Measurements from ENCODE around the gene EMC1.
"Not testable (repeated sequence)": the region's sequence is repeated elsewhere in the genome, so short reads cannot be mapped to it uniquely, and the experiment has no call there.

EMC1 gene

GRCh38 chr1:19255288-19255687 lies 4.0 kb upstream of the EMC1 start:
- DNase-seq (ENCODE audit: low spot score) = no peak
- TF ChIP-seq CTCF (IDR thresholded peaks at IDR 0.05; ENCODE audit: extremely low read depth, missing control alignments) = no peak

- DNase-seq (ENCODE audit: low spot score) = no peak
- TF ChIP-seq CTCF (IDR thresholded peaks at IDR 0.05; ENCODE audit: extremely low read depth, missing control alignments) = no peak
Observed at GRCh38 chr1:19254416-19254815, 3.1 kb upstream of the EMC1 start.

DNA sequence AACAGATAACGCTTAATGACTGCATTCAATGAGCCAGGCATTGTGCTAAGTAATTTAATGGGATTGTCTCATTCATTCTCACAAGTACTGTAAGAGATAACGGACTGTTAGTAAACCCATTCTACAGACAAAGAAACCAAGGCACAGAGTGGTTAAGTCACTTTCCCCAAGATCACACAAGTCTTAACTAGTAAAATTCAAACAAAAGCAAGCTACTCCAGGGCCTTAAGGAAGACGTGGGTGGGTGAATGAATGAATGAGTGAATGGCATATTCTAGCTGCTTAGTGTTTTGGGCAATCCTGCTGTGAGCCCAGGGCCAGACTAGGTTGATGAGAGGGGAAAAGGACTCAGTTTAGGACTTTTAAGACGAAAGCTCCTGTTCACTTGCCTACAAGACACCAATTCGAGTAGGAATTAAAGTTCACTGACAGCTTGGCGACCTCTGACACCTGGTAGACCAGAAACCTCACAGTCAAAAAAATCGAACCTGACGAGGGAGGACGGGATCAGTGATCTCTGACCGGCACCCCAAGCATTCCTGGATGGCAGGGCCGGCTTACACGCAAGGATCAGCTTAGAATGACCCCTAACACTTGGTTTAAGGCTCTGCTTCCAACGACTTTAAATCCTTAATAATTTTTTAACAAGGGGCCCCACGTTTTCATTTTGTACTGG lies 557 bp downstream of the EMC1 start:
- TF ChIP-seq CTCF (IDR thresholded peaks at IDR 0.05; ENCODE audit: extremely low read depth, missing control alignments) = no peak
- DNase-seq (ENCODE audit: low spot score) = no peak

DNA sequence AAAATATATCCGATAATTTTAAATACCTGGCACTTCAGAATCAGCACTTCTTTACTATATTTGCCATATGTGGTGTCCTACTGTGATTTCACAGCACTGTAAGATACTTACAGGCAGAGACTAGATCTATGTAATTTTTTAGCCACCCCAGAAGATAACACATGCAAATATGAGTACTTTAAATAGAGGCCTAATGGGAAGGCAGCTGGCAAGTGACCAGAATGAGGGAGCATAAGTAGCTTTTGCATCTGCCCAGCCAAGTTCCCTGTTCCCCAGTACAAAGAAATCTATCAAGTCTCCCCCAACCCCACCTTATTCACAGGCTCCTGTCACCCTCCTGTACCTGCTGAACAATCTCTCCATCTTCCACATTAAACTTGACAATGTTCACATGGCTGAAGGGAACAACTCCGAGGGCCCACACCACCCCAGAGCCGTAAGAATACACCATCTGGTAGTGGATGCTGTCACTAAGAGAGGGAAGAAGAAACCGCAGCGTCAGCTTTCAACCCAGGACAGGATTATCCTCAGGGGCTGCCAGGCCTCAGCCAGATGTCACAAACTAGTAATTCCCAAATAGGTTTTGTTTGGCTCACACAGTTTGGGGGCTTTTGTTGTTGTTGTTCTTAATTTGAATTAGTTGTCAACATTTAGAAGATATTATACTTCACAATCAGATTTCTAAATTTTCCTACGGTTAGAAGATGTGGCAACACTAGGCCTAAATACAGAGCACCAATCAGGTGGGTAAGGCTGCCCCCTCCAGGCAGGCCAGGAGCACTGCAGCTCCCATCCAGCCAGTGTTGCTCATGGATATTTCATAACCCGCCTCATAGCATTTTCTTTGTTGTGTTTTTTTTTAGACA lies 10.4 kb downstream of the EMC1 start:
- DNase-seq (ENCODE audit: low spot score) = peak; percentile 79
- peak; percentile 98 for TF ChIP-seq CTCF (IDR thresholded peaks at IDR 0.05; ENCODE audit: extremely low read depth, missing control alignments)

DNA sequence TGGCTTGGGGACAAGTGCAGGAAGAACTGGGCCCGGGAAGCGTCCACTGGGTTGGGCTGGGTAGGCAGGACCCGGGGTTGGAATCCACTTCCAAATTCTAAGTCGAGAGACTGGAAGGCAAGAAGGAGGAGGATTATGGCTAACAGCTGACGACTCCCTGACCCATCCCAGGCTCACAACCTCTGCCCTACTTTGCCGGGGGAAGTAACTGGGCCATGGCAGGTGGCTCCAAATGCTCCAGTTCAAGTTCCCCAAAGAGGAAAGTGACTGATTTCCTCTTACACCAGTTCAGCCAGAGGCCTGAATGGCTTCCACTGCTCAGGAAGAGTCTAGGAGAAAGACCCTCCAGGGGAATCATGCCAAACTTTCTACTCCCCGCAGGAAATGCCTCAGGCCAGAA lies 11.4 kb downstream of the EMC1 start:
- no peak for TF ChIP-seq CTCF (IDR thresholded peaks at IDR 0.05; ENCODE audit: extremely low read depth, missing control alignments)
- DNase-seq (ENCODE audit: low spot score) = no peak

GRCh38 chr1:19234224-19234623 lies 17.1 kb downstream of the EMC1 start:
- DNase-seq (ENCODE audit: low spot score) = no peak
- no peak for TF ChIP-seq CTCF (IDR thresholded peaks at IDR 0.05; ENCODE audit: extremely low read depth, missing control alignments)

DNA sequence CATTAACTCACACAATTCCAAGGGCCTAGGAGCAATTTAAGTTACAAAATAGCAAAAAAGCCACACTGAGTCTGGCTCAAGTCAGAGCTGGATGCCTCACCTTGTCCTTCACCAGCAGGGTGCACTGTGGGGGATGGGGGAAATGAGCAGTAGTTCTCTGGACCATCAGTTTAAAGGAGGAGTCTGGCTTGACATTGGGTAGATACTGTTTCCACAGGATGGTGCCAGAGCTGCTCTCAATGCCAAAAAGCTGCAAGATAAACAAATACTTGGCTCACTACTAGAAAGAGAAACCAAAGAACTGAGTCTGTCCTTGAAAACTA lies 18.8 kb downstream of the EMC1 start:
- no peak for TF ChIP-seq CTCF (IDR thresholded peaks at IDR 0.05; ENCODE audit: extremely low read depth, missing control alignments)
- no peak for DNase-seq (ENCODE audit: low spot score)

DNA sequence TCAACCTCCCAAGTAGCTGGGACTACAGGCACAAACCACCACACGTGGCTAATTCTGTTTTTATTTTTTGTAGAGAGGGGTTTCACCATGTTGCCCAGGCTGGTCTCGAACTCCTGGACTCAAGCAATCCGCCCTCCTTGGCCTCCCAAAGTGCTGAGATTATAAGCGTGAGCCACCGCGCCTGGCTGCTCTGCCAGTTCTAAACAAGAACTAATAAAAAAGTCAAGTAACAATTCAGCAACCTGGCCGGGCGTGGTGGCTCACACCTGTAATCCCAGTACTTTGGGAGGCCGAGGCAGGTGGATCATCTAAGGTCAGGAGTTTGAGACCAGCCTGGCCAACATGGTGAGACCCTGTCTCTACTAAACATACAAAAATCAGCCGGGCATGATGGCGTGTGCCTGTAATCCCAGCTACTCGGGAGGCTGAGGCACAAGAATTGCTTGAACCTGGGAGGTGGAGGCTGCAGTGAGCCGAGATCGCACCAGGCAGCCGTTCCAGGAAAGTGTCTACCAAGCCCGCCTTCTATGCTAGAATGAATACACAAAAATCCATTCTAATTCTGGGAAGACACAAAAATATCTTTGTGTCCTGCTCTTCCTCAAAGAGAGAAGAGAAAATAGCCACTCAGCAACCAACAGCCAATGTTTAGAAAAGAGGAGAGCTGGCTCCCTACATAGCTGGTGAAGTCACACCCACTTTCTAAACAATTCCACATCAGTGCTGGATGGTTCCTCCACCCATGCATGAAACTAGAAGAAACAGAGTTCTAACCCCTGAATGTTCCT lies 19.4 kb downstream of the EMC1 start:
- not testable (repeated sequence) for DNase-seq (ENCODE audit: low spot score)
